Kidney epithelial cell (primary cell): ENCODE measurements around the gene MVB12A. TPM values are rescaled to one million over a fixed set of nuclear protein-coding genes. Genes with fewer than 3 reads are reported as not detected.

Experiments used
- DNase-seq: peaks from one replicate; pipeline ENCODE4 v3.0.0-alpha.2; 2010; ENCODE audit warnings: low read depth
- H3K27me3 ChIP-seq: 2 replicates; pipeline ENCODE4 v1.6.0; 2011; ENCODE audit warnings: low read length; ENCODE audit not compliant: control insufficient read depth, insufficient read depth
- H3K36me3 ChIP-seq: 2 replicates; pipeline ENCODE4 v1.5.1; 2011; ENCODE audit warnings: low read length; ENCODE audit not compliant: control insufficient read depth, insufficient read depth
- H3K4me3 ChIP-seq: 2 replicates; pipeline ENCODE4 v1.5.1; 2011; ENCODE audit warnings: low read depth, mild to moderate bottlenecking, control low read depth, low read length
- CTCF ChIP-seq: IDR thresholded peaks from 2 replicates; pipeline ENCODE4 v1.5.1; 2011; ENCODE audit warnings: mild to moderate bottlenecking, moderate library complexity, low read length, control low read depth, inconsistent platforms; ENCODE audit not compliant: insufficient read depth, poor library complexity, severe bottlenecking
- total RNA-seq: library from RNA; depleted of rRNA; stranded (reverse); fragments of >200 nt; gene quantifications from 2 replicates; pipeline ENCODE4 v1.2.3, GENCODE V29; 2015

MVB12A gene
- total RNA-seq, 1 donor from 2014 or later = 66.1 TPM

GRCh38 chr19:17454576-17455071, 34.8 kb downstream of the MVB12A start:
- Histone ChIP-seq H3K4me3 (no peak overlapping the region), H3K27me3 (peaks cover 36% of the 10 kb centered on the region), H3K36me3 (no peaks in the 10 kb centered on the region)
- TF ChIP-seq CTCF = no peak
- no peak for DNase-seq

DNA sequence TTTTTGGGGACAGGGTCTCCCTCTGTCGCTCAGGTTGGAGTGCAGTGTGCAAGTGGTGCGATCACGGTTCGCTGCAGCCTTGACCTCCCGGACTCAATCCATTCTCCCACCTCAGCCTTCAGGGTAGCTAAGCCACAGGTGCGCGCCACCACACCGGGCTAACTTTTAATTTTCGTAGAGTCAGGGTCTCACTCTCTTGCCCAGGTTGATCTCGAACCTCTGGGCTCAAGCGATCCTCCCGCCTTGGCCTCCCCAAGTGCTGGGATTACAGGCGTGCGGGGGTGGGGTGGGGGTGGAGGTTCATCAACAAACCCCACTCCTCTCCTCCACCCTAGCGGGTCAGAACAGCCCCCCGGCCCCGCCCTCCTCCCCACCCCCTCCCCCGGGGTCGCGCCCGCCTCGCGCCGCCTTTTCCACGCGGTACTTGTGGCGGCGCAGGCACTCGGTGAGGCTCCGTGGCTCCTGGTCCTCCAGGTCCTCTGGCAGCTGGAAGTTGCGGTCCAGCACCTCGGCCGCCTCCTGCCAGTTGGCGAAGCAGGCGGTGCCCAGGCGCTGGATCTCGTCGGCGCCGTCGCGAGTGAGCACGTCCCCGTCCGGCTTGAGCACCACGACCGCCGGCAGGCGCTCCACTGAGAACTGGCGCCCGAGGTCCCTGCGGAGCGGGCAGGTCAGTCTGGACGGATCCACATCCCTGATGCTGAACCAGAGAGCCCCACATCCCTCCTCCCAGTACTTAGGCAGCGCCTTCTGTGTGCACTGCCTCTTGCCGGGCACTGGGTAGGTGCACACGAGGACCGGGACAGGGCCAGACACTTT, 35.7 kb downstream of the MVB12A start:
- DNase-seq = no peak
- no peak overlapping the region for H3K4me3 ChIP-seq
- H3K36me3 ChIP-seq = no peaks in the 10 kb centered on the region
- TF ChIP-seq CTCF = no peak
- H3K27me3 ChIP-seq = peaks cover 35% of the 10 kb centered on the region

DNA sequence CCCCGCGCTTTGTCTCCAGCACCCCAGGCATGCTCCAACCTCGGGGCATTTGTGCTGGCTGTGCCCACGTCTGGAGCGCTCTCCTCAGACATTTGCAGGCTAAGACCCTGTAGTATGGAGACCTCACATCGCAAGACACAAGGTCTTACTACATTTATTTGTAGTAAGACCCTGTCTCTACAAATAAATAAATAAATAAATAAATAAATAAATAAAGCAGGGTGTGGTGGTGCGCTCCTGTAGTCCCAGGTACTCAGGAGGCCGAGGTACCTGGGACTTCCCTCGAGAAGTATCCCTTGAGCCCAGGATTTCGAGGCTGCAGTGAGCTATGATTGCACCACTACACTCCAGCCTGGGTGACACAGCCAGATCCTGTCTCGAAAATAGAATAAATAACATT, 36.3 kb downstream of the MVB12A start:
- no peak for TF ChIP-seq CTCF
- H3K4me3 ChIP-seq = no peak overlapping the region
- H3K27me3 ChIP-seq = peaks cover 35% of the 10 kb centered on the region
- H3K36me3 ChIP-seq = no peaks in the 10 kb centered on the region
- DNase-seq = no peak

DNA sequence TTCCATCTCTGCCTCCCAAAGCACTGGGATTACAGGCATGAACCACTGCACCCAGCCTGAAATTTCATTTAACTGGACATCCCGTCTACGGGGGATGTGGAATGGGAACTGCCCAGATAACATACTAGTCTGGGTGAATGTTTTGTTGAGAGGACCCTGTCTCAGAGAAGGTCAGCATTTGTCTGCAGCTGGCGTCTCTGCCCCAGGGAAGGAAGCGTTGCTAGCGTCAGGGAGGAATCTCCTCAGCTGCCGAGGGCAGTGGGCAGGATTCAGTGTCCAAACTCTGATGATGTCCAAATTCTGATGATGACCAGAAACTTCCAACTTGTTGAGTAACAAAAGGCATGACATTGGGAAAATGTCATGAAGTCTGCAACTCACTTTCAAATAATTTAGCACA, 37.8 kb downstream of the MVB12A start:
- no peak for DNase-seq
- Histone ChIP-seq H3K4me3 (no peak overlapping the region), H3K36me3 (no peaks in the 10 kb centered on the region), H3K27me3 (peaks cover 35% of the 10 kb centered on the region)
- no peak for TF ChIP-seq CTCF

- TF ChIP-seq CTCF = no peak
- no peak overlapping the region for H3K4me3 ChIP-seq
- DNase-seq = no peak
- H3K27me3 ChIP-seq = peaks cover 27% of the 10 kb centered on the region
- no peaks in the 10 kb centered on the region for H3K36me3 ChIP-seq
Observed at GRCh38 chr19:17458970-17459369, 39.1 kb downstream of the MVB12A start.
